K562 (cell line): Measurements from ENCODE around the gene OTOR. TPM values are rescaled to one million over a fixed set of nuclear protein-coding genes. Genes with fewer than 3 reads are reported as not detected.

Experiments used
- ATAC-seq: fragments of 200-7000 bp; cut with Tn5 transposase; 3 replicates; pipeline ENCODE4 v1.9.1; 2020; ENCODE audit warnings: moderate library complexity
- BruUV-seq: library from RNA; stranded (reverse); fragments of 400-500 nt; replicated peaks from 2 replicates; lab custom pipeline; 2021; lab: Mats Ljungman, UMichigan
- CTCF ChIA-PET: fragments of 300-600 bp; formaldehyde crosslinking; extraction: SDS; loops from one replicate; lab custom pipeline; 2021; ENCODE audit warnings: low intra/inter-chr PET ratio; lab: Yijun Ruan, JAX
- POLR2A ChIA-PET: fragments of 300-600, 350-650 bp; sonication (Branson Sonifier 250); formaldehyde crosslinking; extraction: SDS; loops from one replicate; lab custom pipeline; 2021; ENCODE audit warnings: antibody characterized with exemption, inconsistent platforms; lab: Yijun Ruan, JAX
- DNase-seq, 4 experiments: peaks; one replicate each; pipeline versions ENCODE4 v3.0.0 to v3.0.0-alpha.2; 2011 to 2018; ENCODE audit warnings: low spot score in 3 of 4, mixed read lengths in 3 of 4; ENCODE audit errors: extremely low read depth in 1 of 4
- FAIRE-seq: peaks from 2 replicates; lab custom pipeline; 2011; peaks lifted over from hg19 to GRCh38; lab: Jason Lieb, UNC
- H2AFZ ChIP-seq: 2 replicates; pipeline ENCODE4 v1.6.0; 2011; ENCODE audit warnings: low read depth, low read length, control low read depth, inconsistent platforms
- H3K27ac ChIP-seq: fragments of 200-600 bp; 3 replicates; pipeline ENCODE4 v1.8.0; 2011; ENCODE audit warnings: low read depth, mild to moderate bottlenecking, control low read depth, inconsistent platforms, low read length, moderate library complexity, mixed read lengths; ENCODE audit errors: extremely low read depth
- H3K27me3 ChIP-seq, 2 experiments: fragments of 300-600 bp in 1 of 2; 2 replicates in 1 of 2; 3 replicates in 1 of 2; pipeline versions ENCODE4 v1.6.0 to v1.8.0; 2011; ENCODE audit warnings: inconsistent platforms in 2 of 2, low read length in 2 of 2, mild to moderate bottlenecking in 1 of 2, mixed read lengths in 1 of 2, moderate library complexity in 1 of 2; ENCODE audit not compliant: control insufficient read depth in 2 of 2, insufficient read depth in 2 of 2
- H3K36me3 ChIP-seq: fragments of 300-600 bp; 3 replicates; pipeline ENCODE4 v1.8.0; 2011; ENCODE audit warnings: mild to moderate bottlenecking, low read length, inconsistent platforms; ENCODE audit not compliant: control insufficient read depth, insufficient read depth
- H3K4me1 ChIP-seq, 2 experiments: fragments of 200-600 bp in 1 of 2; replicated peaks in 1 of 2; 2 replicates in 1 of 2; 3 replicates in 1 of 2; pipeline versions ENCODE4 v1.5.1 to v1.8.0; 2011; ENCODE audit warnings: inconsistent platforms in 2 of 2, low read length in 2 of 2, mild to moderate bottlenecking in 1 of 2, mixed read lengths in 1 of 2, moderate library complexity in 1 of 2; ENCODE audit not compliant: control insufficient read depth in 2 of 2, insufficient read depth in 2 of 2
- H3K4me2 ChIP-seq: 2 replicates; pipeline ENCODE4 v1.6.1; 2011; ENCODE audit warnings: low read length, control low read depth, inconsistent platforms, mixed read lengths; ENCODE audit not compliant: insufficient read depth
- H3K4me3 ChIP-seq: fragments of 200-600 bp; sonication (generic), shearing (Covaris generic); 2 replicates; pipeline ENCODE4 v1.5.1; 2016; ENCODE audit warnings: control low read depth, inconsistent platforms
- H3K79me2 ChIP-seq: fragments of 200-600 bp; 3 replicates; pipeline ENCODE4 v1.8.0; 2011; ENCODE audit warnings: low read length, inconsistent platforms; ENCODE audit not compliant: control insufficient read depth, insufficient read depth
- H3K9ac ChIP-seq, 2 experiments: 2 replicates each; pipeline versions ENCODE4 v1.6.0 to v1.6.1; 2011; ENCODE audit warnings: low read depth in 2 of 2, low read length in 2 of 2, control low read depth in 1 of 2, inconsistent platforms in 1 of 2, mild to moderate bottlenecking in 1 of 2, mixed read lengths in 1 of 2; ENCODE audit not compliant: insufficient read depth in 1 of 2
- H3K9me1 ChIP-seq: one replicate; pipeline ENCODE4 v1.6.0; 2011; ENCODE audit warnings: inconsistent platforms, mild to moderate bottlenecking, low read length, moderate library complexity; ENCODE audit not compliant: control insufficient read depth, insufficient read depth
- H3K9me3 ChIP-seq: replicated peaks from 2 replicates; pipeline ENCODE4 v1.5.1; 2011; ENCODE audit warnings: low read depth, low read length, inconsistent platforms; ENCODE audit not compliant: control insufficient read depth, insufficient read depth
- H4K20me1 ChIP-seq: replicated peaks from 2 replicates; pipeline ENCODE4 v1.6.1; 2011; ENCODE audit warnings: low read length, inconsistent platforms, mixed read lengths; ENCODE audit not compliant: control insufficient read depth, insufficient read depth
- AFF4 ChIP-seq: sonication (generic); formaldehyde crosslinking; IDR thresholded peaks from 2 replicates; pipeline ENCODE4 v1.8.0; 2023; ENCODE audit warnings: mild to moderate bottlenecking, missing genetic modification reagents
- CBX3 ChIP-seq, 2 experiments: IDR thresholded peaks; 1 replicate in 1 of 2; 2 replicates in 1 of 2; pipeline ENCODE4 v1.6.1; 2012; ENCODE audit warnings: inconsistent platforms in 2 of 2, low read length in 2 of 2, borderline replicate concordance in 1 of 2, control low read depth in 1 of 2
- FOXA3 ChIP-seq, 2 experiments: fragments of 450-650 bp in 1 of 2; sonication (generic) in 1 of 2; formaldehyde crosslinking; IDR thresholded peaks in 1 of 2; conservative IDR thresholded peaks in 1 of 2; 2 replicates each; pipeline versions ENCODE4 v1.4.0 to v1.8.0; 2020 to 2022; ENCODE audit warnings: mild to moderate bottlenecking in 2 of 2, missing genetic modification reagents in 1 of 2
- RFX1 ChIP-seq: fragments of 450-650 bp; IDR thresholded peaks from 2 replicates; pipeline ENCODE4 v1.6.1; 2016; ENCODE audit warnings: mild to moderate bottlenecking, moderate library complexity
- ZNF232 ChIP-seq: sonication (generic); formaldehyde crosslinking; IDR thresholded peaks from 2 replicates; pipeline ENCODE4 v1.8.0; 2022; ENCODE audit warnings: mild to moderate bottlenecking, missing genetic modification reagents
- WGBS: fragments of 100-300 bp; shearing (Covaris generic); methylation state at CpG from one replicate; pipeline ENCODE4 v1.1.6; 2016; ENCODE audit warnings: low coverage, mixed read lengths; ENCODE audit not compliant: insufficient coverage; ENCODE audit errors: missing lambda C conversion rate; 5-methylcytosine and 5-hydroxymethylcytosine counted together
- in situ Hi-C: fragments of 300-500 bp; cut with MboI; formaldehyde crosslinking; loops from 4 replicates; pipeline ENCODE4 v1.15.0; 2018; ENCODE audit warnings: inconsistent platforms, mixed read lengths
- intact Hi-C: fragments of 100-400 bp; cut with micrococcal nuclease; formaldehyde crosslinking; loops from 2 replicates; pipeline ENCODE4 v1.14.2; 2022
- polyA plus RNA-seq, 8 experiments: library from polyadenylated mRNA; depleted of rRNA in 4 of 8; stranded (reverse) in 5 of 8; unstranded in 3 of 8; fragments of >200 nt; fragmentation: Nextera tagmentation in 2 of 8; fragmentation: Illumina TruSeq in 1 of 8; extraction: Ambion mirVana in 2 of 8; extraction: Trizol in 1 of 8; gene quantifications; 2 replicates each; pipeline versions ENCODE4 v1.2.1 to v1.2.3, GENCODE V29; 2011 to 2014; ENCODE audit warnings: inconsistent platforms in 1 of 8, missing spikeins in 1 of 8
- total RNA-seq, 7 experiments: library from RNA; depleted of rRNA in 6 of 7; stranded (reverse); fragments of >200 nt in 6 of 7; fragmentation: Illumina TruSeq in 2 of 7; extraction: Trizol in 2 of 7; gene quantifications; 2 replicates each; pipeline versions ENCODE4 v1.2.1 to v1.2.3, GENCODE V29; 2011 to 2021; ENCODE audit warnings: low replicate concordance in 1 of 7

The OTOR gene
- total and polyA plus RNA-seq, 9 of the 15 experiments (the other 6 are each of a cell fraction or from before 2014, with no cell fraction given): not detected

- Histone ChIP-seq H3K4me1 (no peaks in the 10 kb centered on the region), H3K79me2 (no peaks in the 10 kb centered on the region), H4K20me1 (no peaks in the 10 kb centered on the region), H3K36me3 (peaks cover 13% of the 10 kb centered on the region; the same call in 1 of the 3 replicates), H3K4me3 (no peak overlapping the region), H2AFZ (no peak overlapping the region), H3K9ac (no peak overlapping the region), H3K27ac (no peak overlapping the region), H3K9me1 (no peaks in the 10 kb centered on the region), H3K27me3 (no peaks in the 10 kb centered on the region), H3K9me3 (no peaks in the 10 kb centered on the region), H3K4me2 (no peak overlapping the region)
- ChIA-PET POLR2A (no interaction called here), CTCF (no interaction called here)
- WGBS: 33% methylated on average over 3 of the region's 3 CpGs
- BruUV-seq: no TSS peak
- intact Hi-C loops (no loop called here), in situ Hi-C loops (no loop called here)
- FAIRE-seq: no peak
- DNase-seq: no peak
- no peak for TF ChIP-seq ZNF232 (CRISPR knock-in tag)
- TF ChIP-seq CBX3 (IDR thresholded peaks at IDR 0.05; ENCODE audit: borderline replicate concordance in 1 of 2, low read length in 2 of 2): no peak
- 0 out of 2 replicates have a peak, but pooled peaks have one; percentile 5 for TF ChIP-seq RFX1
- no peak for ATAC-seq
Measured at GRCh38 chr20:16744178-16744807, 3.9 kb upstream of the OTOR start.

- BruUV-seq: no TSS peak
- CTCF ChIA-PET: no interaction called here
- H3K4me2 ChIP-seq: no peak overlapping the region
- intact Hi-C loops: no loop called here
- no peaks in the 10 kb centered on the region for H3K4me1 ChIP-seq
- no peaks in the 10 kb centered on the region for H4K20me1 ChIP-seq
- H3K27ac ChIP-seq: no peak overlapping the region
- peaks cover 4% of the 10 kb centered on the region; the same call in 1 of the 3 replicates for H3K36me3 ChIP-seq
- no peaks in the 10 kb centered on the region for H3K9me1 ChIP-seq
- no peak for DNase-seq
- ATAC-seq: no peak
- in situ Hi-C loops: no loop called here
- H3K79me2 ChIP-seq: no peaks in the 10 kb centered on the region
- H3K27me3 ChIP-seq: no peaks in the 10 kb centered on the region
- FAIRE-seq: no peak
- TF ChIP-seq AFF4 (CRISPR knock-in tag): no peak
- TF ChIP-seq CBX3 (IDR thresholded peaks at IDR 0.05; ENCODE audit: borderline replicate concordance in 1 of 2, low read length in 2 of 2): no peak
- TF ChIP-seq FOXA3 (CRISPR knock-in tag; conservative IDR thresholded peaks at IDR 0.05 in 1 of 2, IDR thresholded peaks at IDR 0.05 in 1 of 2): 0 out of 4 replicates have a peak, but pooled peaks of 1 of the 2 experiments have one; percentile 19
- TF ChIP-seq, all 486 proteins: peak for 1
- no peak overlapping the region for H3K9ac ChIP-seq
- POLR2A ChIA-PET: no interaction called here
- H3K9me3 ChIP-seq: no peaks in the 10 kb centered on the region
- 2% methylated on average over 5 of the region's 5 CpGs for WGBS
- H2AFZ ChIP-seq: no peak overlapping the region
- H3K4me3 ChIP-seq: no peak overlapping the region
Measured at GRCh38 chr20:16745204-16745603, 3.0 kb upstream of the OTOR start.
